ENCODE measurements around the gene TMED4.

Gene TMED4

GRCh38 chr7:44539669-44540506, 42.1 kb downstream of the TMED4 start:
- DNase-seq, result no peak

- no peak for DNase-seq
Observed at GRCh38 chr7:44538798-44539668, 43.0 kb downstream of the TMED4 start.

- no peak for DNase-seq
Observed at GRCh38 chr7:44538093-44538797, 43.8 kb downstream of the TMED4 start.

GRCh38 chr7:44537442-44537841, 44.6 kb downstream of the TMED4 start:
- no peak for DNase-seq

- no peak for DNase-seq
Observed at GRCh38 chr7:44536090-44536489, 45.9 kb downstream of the TMED4 start.

GRCh38 chr7:44535348-44536064, 46.5 kb downstream of the TMED4 start:
- no peak for DNase-seq

GRCh38 chr7:44534501-44534900, 47.5 kb downstream of the TMED4 start:
- DNase-seq, result peak; percentile 32

- DNase-seq, result no peak
Observed at GRCh38 chr7:44534087-44534486, 47.9 kb downstream of the TMED4 start.

GRCh38 chr7:44533301-44534055, 48.6 kb downstream of the TMED4 start:
- peak; percentile 6 for DNase-seq

- DNase-seq, result no peak
Observed at GRCh38 chr7:44531421-44532380, 50.3 kb downstream of the TMED4 start.

- DNase-seq, result no peak
Observed at GRCh38 chr7:44530990-44531389, 51.0 kb downstream of the TMED4 start.

All from fibroblast of skin of scalp (primary cell).